ENCODE data around the gene ARHGAP27.

- TF ChIP-seq POLR2A (IDR thresholded peaks at IDR 0.05) (no peak), CTCF (IDR thresholded peaks at IDR 0.05) (no peak)
These were observed 21.1 kb downstream of the ARHGAP27 start for GRCh38 chr17:45411348-45412105.
